ENCODE data around the gene EVX2. TPM values are rescaled to one million over a fixed set of nuclear protein-coding genes. Genes with fewer than 3 reads are reported as not detected.

Gene EVX2
- total RNA-seq, 2 experiments from 2014 or later, result not detected

- Mint-ChIP-seq H3K9me3 (peaks cover 5% of the 10 kb centered on the region), H3K36me3 (ENCODE audit: low read depth) (no peaks in the 10 kb centered on the region), H3K4me1 (ENCODE audit: low read depth) (peaks cover 3% of the 10 kb centered on the region), H3K27ac (no peak overlapping the region), H3K27me3 (peaks cover 82% of the 10 kb centered on the region), H3K4me3 (no peak overlapping the region)
- intact Hi-C loops (cut with micrococcal nuclease), result no loop called here
- POLR2A ChIA-PET, result interaction anchor here (0.7 to 1.3 kb wide), 3 partner anchors 59 to 1654 kb away, joined by 3 read pairs; no protein-coding TSS in a partner anchor
- no peak for ATAC-seq
- CTCF ChIA-PET, result no interaction called here
- no peak for TF ChIP-seq CTCF (IDR thresholded peaks at IDR 0.05)
- DNase-seq, result no peak
Measured at GRCh38 chr2:176072951-176073904, 10.5 kb downstream of the EVX2 start.

GRCh38 chr2:176072292-176072669 lies 11.5 kb downstream of the EVX2 start:
- peaks cover 88% of the 10 kb centered on the region for H3K27me3 Mint-ChIP-seq
- POLR2A ChIA-PET, result interaction anchor here (0.7 kb wide), 1 partner anchor 1653 kb away, joined by 3 read pairs; no protein-coding TSS in a partner anchor
- no peak for TF ChIP-seq CTCF (IDR thresholded peaks at IDR 0.05)
- H3K9me3 Mint-ChIP-seq, result peaks cover 5% of the 10 kb centered on the region
- ATAC-seq (no peak), DNase-seq (no peak)
- no peak overlapping the region for H3K4me3 Mint-ChIP-seq
- no peaks in the 10 kb centered on the region for H3K36me3 Mint-ChIP-seq (ENCODE audit: low read depth)
- intact Hi-C loops (cut with micrococcal nuclease), result no loop called here
- H3K4me1 Mint-ChIP-seq (ENCODE audit: low read depth), result peaks cover 7% of the 10 kb centered on the region
- CTCF ChIA-PET, result no interaction called here
- H3K27ac Mint-ChIP-seq, result no peak overlapping the region

DNA sequence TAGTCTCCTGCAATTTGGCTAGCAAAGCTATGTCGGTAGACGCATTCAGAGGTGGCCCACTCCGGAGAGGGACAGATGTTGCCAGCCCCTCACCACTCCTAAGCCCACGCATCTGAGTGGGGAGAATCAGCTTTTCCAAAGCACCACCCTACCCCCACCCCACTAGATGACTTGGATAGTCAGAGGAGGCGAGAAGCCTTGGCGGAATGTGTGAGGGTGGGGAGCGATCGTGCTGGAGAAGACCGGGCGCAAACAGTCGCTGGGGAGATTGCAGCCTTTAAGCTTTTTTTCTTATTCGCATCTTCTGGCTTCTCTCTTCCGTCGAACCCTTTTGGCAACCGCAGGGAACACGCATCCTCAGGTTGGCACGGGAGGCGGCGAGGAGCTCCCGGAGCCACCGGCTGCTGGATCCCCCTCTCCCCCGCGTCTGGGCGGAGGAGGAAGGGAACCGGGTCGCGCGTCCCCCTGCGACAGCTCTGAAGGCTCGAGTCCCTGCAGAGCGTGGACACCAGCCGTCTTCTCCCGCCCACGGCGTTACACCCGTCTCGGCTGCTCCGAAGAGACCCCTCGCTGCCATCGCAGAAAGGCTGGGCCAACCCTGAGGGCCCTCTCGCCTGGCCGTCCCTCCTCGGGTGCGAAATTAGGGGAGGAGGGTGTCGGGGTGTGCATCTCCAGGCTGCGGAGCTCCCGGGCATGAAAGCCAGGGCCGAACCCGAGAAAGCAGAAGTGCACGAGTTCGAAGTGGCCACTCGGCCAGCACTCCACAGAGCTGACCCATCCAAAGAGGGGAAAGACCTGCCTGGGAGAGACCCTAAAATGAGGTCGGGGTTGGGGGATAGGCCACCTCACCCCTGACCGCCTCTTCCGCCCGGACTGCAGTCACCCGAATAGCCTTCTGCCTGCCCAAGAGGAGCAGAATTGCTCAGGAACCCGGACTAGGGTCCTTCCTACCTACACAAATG lies 12.2 kb downstream of the EVX2 start:
- Mint-ChIP-seq H3K27me3 (peaks cover 84% of the 10 kb centered on the region), H3K4me3 (no peak overlapping the region), H3K4me1 (ENCODE audit: low read depth) (peaks cover 8% of the 10 kb centered on the region), H3K36me3 (ENCODE audit: low read depth) (no peaks in the 10 kb centered on the region), H3K27ac (no peak overlapping the region), H3K9me3 (peaks cover 5% of the 10 kb centered on the region)
- CTCF ChIA-PET, result interaction anchor here (1.1 kb wide), 1 partner anchor 26 kb away, joined by 4 read pairs; no protein-coding TSS in a partner anchor
- DNase-seq (no peak), ATAC-seq (no peak)
- no peak for TF ChIP-seq CTCF (IDR thresholded peaks at IDR 0.05)
- intact Hi-C loops (cut with micrococcal nuclease), result no loop called here
- POLR2A ChIA-PET, result interaction anchor here (0.9 kb wide), 1 partner anchor 10 kb away, joined by 3 read pairs; no protein-coding TSS in a partner anchor

DNA sequence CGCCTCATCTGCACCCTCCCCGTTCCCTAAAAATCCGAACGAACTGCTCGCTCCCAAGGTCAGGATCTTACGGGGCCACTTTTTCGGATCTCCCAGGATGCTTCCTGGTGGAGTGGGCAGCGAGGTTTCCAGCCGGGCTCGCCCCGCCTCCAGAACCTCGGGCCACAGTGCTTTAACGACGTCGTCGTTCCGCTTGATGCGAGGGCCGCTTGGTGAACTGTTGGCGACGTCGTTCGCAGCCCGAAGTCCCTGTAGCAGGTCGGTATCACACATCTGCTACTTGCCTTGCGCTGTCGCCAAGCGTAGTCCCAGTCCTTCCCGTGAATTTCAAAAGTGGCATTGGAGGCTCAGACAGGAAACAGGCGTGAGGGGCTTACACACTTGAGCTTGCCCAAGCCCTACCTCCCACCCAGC lies 15.3 kb downstream of the EVX2 start:
- ChIA-PET CTCF (no interaction called here), POLR2A (no interaction called here)
- H3K27ac Mint-ChIP-seq, result no peak overlapping the region
- H3K27me3 Mint-ChIP-seq, result peaks cover 76% of the 10 kb centered on the region
- no peaks in the 10 kb centered on the region for H3K9me3 Mint-ChIP-seq
- no peaks in the 10 kb centered on the region for H3K36me3 Mint-ChIP-seq (ENCODE audit: low read depth)
- ATAC-seq, result no peak
- DNase-seq, result no peak
- intact Hi-C loops (cut with micrococcal nuclease), result no loop called here
- TF ChIP-seq CTCF (IDR thresholded peaks at IDR 0.05), result no peak
- no peak overlapping the region for H3K4me3 Mint-ChIP-seq
- peaks cover 8% of the 10 kb centered on the region for H3K4me1 Mint-ChIP-seq (ENCODE audit: low read depth)
